H1 (cell line): ENCODE results near the gene OR1D2. TPM values are rescaled to one million over a fixed set of nuclear protein-coding genes. Genes with fewer than 3 reads are reported as not detected.

Experiments used
- CTCF ChIA-PET: fragments of 300-600 bp; sonication (Branson Sonifier 250); formaldehyde crosslinking; loops from one replicate; lab custom pipeline; 2021; ENCODE audit not compliant: partially characterized antibody; lab: Charles Lee
- POLR2A ChIA-PET: fragments of 300-600 bp; sonication (Branson Sonifier 250); formaldehyde crosslinking; loops from one replicate; lab custom pipeline; 2021; ENCODE audit warnings: inconsistent platforms; ENCODE audit not compliant: partially characterized antibody; lab: Charles Lee
- DNase-seq, 2 experiments: peaks; one replicate each; pipeline versions ENCODE4 v3.0.0 to v3.0.0-alpha.2; 2010 to 2022; ENCODE audit warnings: low spot score in 2 of 2, low read depth in 1 of 2, mixed read lengths in 1 of 2
- FAIRE-seq: peaks from 2 replicates; lab custom pipeline; 2011; peaks lifted over from hg19 to GRCh38; lab: Jason Lieb, UNC
- H2AFZ ChIP-seq: 2 replicates; pipeline ENCODE4 v1.8.1; 2012; ENCODE audit warnings: low read length, inconsistent platforms
- H2AK5ac ChIP-seq: 2 replicates; pipeline ENCODE4 v1.6.1; 2013; ENCODE audit warnings: low read depth, low read length
- H2BK120ac ChIP-seq: replicated peaks from 2 replicates; pipeline ENCODE3; 2013; ENCODE audit warnings: low read depth, low read length, inconsistent platforms
- H2BK12ac ChIP-seq: 2 replicates; pipeline ENCODE4 v1.6.1; 2013; ENCODE audit warnings: low read depth, low read length
- H2BK15ac ChIP-seq: 2 replicates; pipeline ENCODE4 v1.6.1; 2013; ENCODE audit warnings: low read length
- H2BK20ac ChIP-seq: 2 replicates; pipeline ENCODE4 v1.6.1; 2013; ENCODE audit warnings: low read length
- H2BK5ac ChIP-seq: 2 replicates; pipeline ENCODE4 v1.6.1; 2013; ENCODE audit warnings: low read depth, low read length
- H3K14ac ChIP-seq: 2 replicates; pipeline ENCODE4 v1.6.1; 2013; ENCODE audit warnings: inconsistent platforms; ENCODE audit not compliant: insufficient read length
- H3K18ac ChIP-seq: 2 replicates; pipeline ENCODE4 v1.6.1; 2013; ENCODE audit warnings: low read length; ENCODE audit errors: extremely low read depth
- H3K23ac ChIP-seq: 2 replicates; pipeline ENCODE4 v1.6.1; 2013; ENCODE audit warnings: inconsistent platforms; ENCODE audit not compliant: insufficient read length
- H3K23me2 ChIP-seq: 2 replicates; pipeline ENCODE4 v1.6.1; 2013; ENCODE audit warnings: low read depth, low read length
- H3K27ac ChIP-seq: 2 replicates; pipeline ENCODE4 v1.6.1; 2011; ENCODE audit warnings: low read depth, low read length, inconsistent platforms
- H3K27me3 ChIP-seq, 4 experiments: replicated peaks in 1 of 4; 1 replicate in 1 of 4; 2 replicates in 3 of 4; pipeline versions ENCODE4 v1.6.1 to v1.8.1; 2011 to 2013; ENCODE audit warnings: low read length in 3 of 4, mild to moderate bottlenecking in 3 of 4, inconsistent platforms in 2 of 4, mixed read lengths in 2 of 4, moderate library complexity in 1 of 4; ENCODE audit not compliant: control insufficient read depth in 3 of 4, insufficient read depth in 3 of 4; ENCODE audit errors: extremely low read depth in 1 of 4
- H3K36me3 ChIP-seq, 4 experiments: 2 replicates each; pipeline versions ENCODE4 v1.6.1 to v1.8.1; 2011 to 2013; ENCODE audit warnings: mild to moderate bottlenecking in 4 of 4, low read length in 3 of 4, moderate library complexity in 2 of 4, control low read depth in 1 of 4, inconsistent platforms in 1 of 4; ENCODE audit not compliant: insufficient read depth in 4 of 4, control insufficient read depth in 2 of 4
- H3K4ac ChIP-seq: replicated peaks from 2 replicates; pipeline ENCODE3; 2013; ENCODE audit warnings: low read length, low read depth, mixed read lengths, inconsistent platforms; ENCODE audit not compliant: insufficient read length
- H3K4me1 ChIP-seq, 4 experiments: replicated peaks in 1 of 4; 1 replicate in 1 of 4; 2 replicates in 3 of 4; pipeline versions ENCODE4 v1.6.1 to v1.8.1; 2011 to 2013; ENCODE audit warnings: low read length in 3 of 4, inconsistent platforms in 2 of 4, mixed read lengths in 1 of 4; ENCODE audit not compliant: insufficient read depth in 4 of 4, control insufficient read depth in 3 of 4
- H3K4me2 ChIP-seq, 2 experiments: 2 replicates each; pipeline versions ENCODE4 v1.6.1 to v1.8.1; 2011 to 2013; ENCODE audit warnings: low read depth in 2 of 2, low read length in 2 of 2, control low read depth in 1 of 2, inconsistent platforms in 1 of 2, mild to moderate bottlenecking in 1 of 2; ENCODE audit not compliant: insufficient read depth in 1 of 2
- H3K4me3 ChIP-seq, 4 experiments: fragments of 200-600, 300-600 bp in 1 of 4; sonication (generic), shearing (Covaris generic), sonication (Bioruptor Twin) in 1 of 4; 2 replicates each; pipeline versions ENCODE4 v1.5.1 to v1.8.1; 2011 to 2016; ENCODE audit warnings: low read length in 4 of 4, low read depth in 3 of 4, control low read depth in 2 of 4, inconsistent platforms in 2 of 4, mild to moderate bottlenecking in 2 of 4, mixed read lengths in 1 of 4, moderate library complexity in 1 of 4; ENCODE audit not compliant: insufficient read depth in 2 of 4; ENCODE audit errors: extremely low read depth in 1 of 4
- H3K56ac ChIP-seq: replicated peaks from 2 replicates; pipeline ENCODE3; 2013; ENCODE audit warnings: low read depth, mild to moderate bottlenecking, mixed read lengths, low read length, inconsistent platforms; ENCODE audit not compliant: insufficient read length
- H3K79me1 ChIP-seq: 2 replicates; pipeline ENCODE4 v1.6.1; 2013; ENCODE audit warnings: low read depth, low read length, control low read depth
- H3K79me2 ChIP-seq, 2 experiments: 2 replicates each; pipeline versions ENCODE4 v1.6.1 to v1.8.1; 2012 to 2013; ENCODE audit warnings: low read length in 2 of 2, mild to moderate bottlenecking in 2 of 2, inconsistent platforms in 1 of 2; ENCODE audit not compliant: insufficient read depth in 2 of 2, control insufficient read depth in 1 of 2
- H3K9ac ChIP-seq, 4 experiments: replicated peaks in 1 of 4; 1 replicate in 1 of 4; 2 replicates in 3 of 4; pipeline versions ENCODE4 v1.6.1 to v1.8.1; 2011 to 2013; ENCODE audit warnings: low read depth in 3 of 4, low read length in 3 of 4, control low read depth in 2 of 4, mild to moderate bottlenecking in 2 of 4, moderate library complexity in 2 of 4, inconsistent platforms in 1 of 4; ENCODE audit errors: extremely low read depth in 1 of 4
- H3K9me3 ChIP-seq, 2 experiments: 2 replicates each; pipeline versions ENCODE4 v1.6.1 to v1.8.1; 2012 to 2013; ENCODE audit warnings: mild to moderate bottlenecking in 2 of 2, moderate library complexity in 2 of 2, control low read depth in 1 of 2, inconsistent platforms in 1 of 2, low read depth in 1 of 2, low read length in 1 of 2, mixed read lengths in 1 of 2; ENCODE audit not compliant: insufficient read depth in 2 of 2
- H4K20me1 ChIP-seq, 2 experiments: replicated peaks in 1 of 2; 2 replicates each; pipeline versions ENCODE3 to v1.8.1; 2011 to 2013; ENCODE audit warnings: inconsistent platforms in 2 of 2, low read length in 2 of 2, mild to moderate bottlenecking in 1 of 2; ENCODE audit not compliant: insufficient read depth in 2 of 2, control insufficient read depth in 1 of 2
- H4K5ac ChIP-seq: 2 replicates; pipeline ENCODE4 v1.6.1; 2013; ENCODE audit warnings: low read length, low read depth, mixed read lengths, inconsistent platforms; ENCODE audit not compliant: insufficient read length
- H4K8ac ChIP-seq: 2 replicates; pipeline ENCODE4 v1.8.0; 2013; ENCODE audit warnings: mild to moderate bottlenecking, moderate library complexity, low read length, inconsistent platforms; ENCODE audit not compliant: insufficient read depth; ENCODE audit errors: extremely low read depth
- H4K91ac ChIP-seq: replicated peaks from 2 replicates; pipeline ENCODE3; 2013; ENCODE audit warnings: low read length, mixed read lengths, inconsistent platforms; ENCODE audit not compliant: insufficient read length
- BACH1 ChIP-seq: IDR thresholded peaks from 2 replicates; pipeline ENCODE4 v1.6.1; 2012; ENCODE audit warnings: low read length, improper control_type of control experiment
- EGR1 ChIP-seq: IDR thresholded peaks from 2 replicates; pipeline ENCODE4 v1.6.1; 2011; ENCODE audit warnings: low read depth, low read length, borderline replicate concordance
- FOSL1 ChIP-seq: IDR thresholded peaks from 2 replicates; pipeline ENCODE4 v1.6.1; 2011; ENCODE audit warnings: mild to moderate bottlenecking, low read depth, low read length, moderate library complexity; ENCODE audit not compliant: insufficient read depth
- GABPA ChIP-seq: IDR thresholded peaks from 2 replicates; pipeline ENCODE4 v1.6.1; 2011; ENCODE audit warnings: mild to moderate bottlenecking, low read length, moderate library complexity, borderline replicate concordance; ENCODE audit not compliant: insufficient read depth
- GTF2F1 ChIP-seq: IDR thresholded peaks from 2 replicates; pipeline ENCODE4 v1.6.1; 2012; ENCODE audit warnings: low read depth, low read length, improper control_type of control experiment, borderline replicate concordance
- POLR2AphosphoS5 ChIP-seq: IDR thresholded peaks from 2 replicates; pipeline ENCODE4 v1.6.1; 2011; ENCODE audit warnings: low read depth, low read length
- RXRA ChIP-seq: IDR thresholded peaks from 2 replicates; pipeline ENCODE4 v1.6.1; 2011; ENCODE audit warnings: low read depth, mild to moderate bottlenecking, low read length, moderate library complexity; ENCODE audit not compliant: insufficient read depth
- SP4 ChIP-seq: IDR thresholded peaks from 2 replicates; pipeline ENCODE4 v1.6.1; 2012; ENCODE audit warnings: low read length, inconsistent platforms
- SUZ12 ChIP-seq: fragments of 200-600 bp; sonication (generic); IDR thresholded peaks from 2 replicates; pipeline ENCODE4 v1.6.1; 2012; ENCODE audit warnings: mild to moderate bottlenecking, inconsistent platforms, low read length, moderate library complexity, mixed read lengths
- TEAD4 ChIP-seq: IDR thresholded peaks from 2 replicates; pipeline ENCODE4 v1.6.1; 2012; ENCODE audit warnings: low read depth, low read length, inconsistent platforms, mixed read lengths
- WGBS, 2 experiments: shearing (Covaris generic) in 1 of 2; methylation state at CpG; one replicate each; pipeline versions ENCODE4 v1.1.6 to v1.1.7; 2013 to 2015; ENCODE audit warnings: low lambda C conversion rate in 2 of 2, mixed read lengths in 2 of 2, inconsistent platforms in 1 of 2, low coverage in 1 of 2, missing lambda C conversion rate in 1 of 2; ENCODE audit not compliant: insufficient replicate concordance in 2 of 2, insufficient coverage in 1 of 2, insufficient read length in 1 of 2; ENCODE audit errors: extremely low coverage in 1 of 2, missing lambda C conversion rate in 1 of 2; 5-methylcytosine and 5-hydroxymethylcytosine counted together
- polyA plus RNA-seq, 7 experiments: library from polyadenylated mRNA; depleted of rRNA in 3 of 7; stranded (reverse) in 5 of 7; unstranded in 2 of 7; fragments of >200 nt in 5 of 7; fragments of 200-250 nt in 2 of 7; gene quantifications; 1 replicate in 5 of 7; 2 replicates in 1 of 7; 4 replicates in 1 of 7; pipeline versions ENCODE4 v1.2.1 to v1.2.3, GENCODE V29; 2011 to 2013; ENCODE audit warnings: missing spikeins in 2 of 7, mixed read lengths in 2 of 7
- total RNA-seq: library from RNA; stranded (reverse); fragmentation: NEBNext Ultra II Directional; extraction: Animal tissue kit (Norgen Biotek cat#: 25700); gene quantifications from 2 replicates; pipeline ENCODE4 v1.2.1, GENCODE V29; 2021
- TF ChIP-seq, protein P1 (sequence below): IDR thresholded peaks from 2 replicates; pipeline ENCODE4 v1.6.1; 2011; ENCODE audit warnings: low read depth, mild to moderate bottlenecking, low read length; ENCODE audit not compliant: insufficient read depth

The OR1D2 gene
- total and polyA plus RNA-seq, 2 of the 8 experiments (the other 6 are each of a cell fraction or from before 2014, with no cell fraction given): not detected

DNA sequence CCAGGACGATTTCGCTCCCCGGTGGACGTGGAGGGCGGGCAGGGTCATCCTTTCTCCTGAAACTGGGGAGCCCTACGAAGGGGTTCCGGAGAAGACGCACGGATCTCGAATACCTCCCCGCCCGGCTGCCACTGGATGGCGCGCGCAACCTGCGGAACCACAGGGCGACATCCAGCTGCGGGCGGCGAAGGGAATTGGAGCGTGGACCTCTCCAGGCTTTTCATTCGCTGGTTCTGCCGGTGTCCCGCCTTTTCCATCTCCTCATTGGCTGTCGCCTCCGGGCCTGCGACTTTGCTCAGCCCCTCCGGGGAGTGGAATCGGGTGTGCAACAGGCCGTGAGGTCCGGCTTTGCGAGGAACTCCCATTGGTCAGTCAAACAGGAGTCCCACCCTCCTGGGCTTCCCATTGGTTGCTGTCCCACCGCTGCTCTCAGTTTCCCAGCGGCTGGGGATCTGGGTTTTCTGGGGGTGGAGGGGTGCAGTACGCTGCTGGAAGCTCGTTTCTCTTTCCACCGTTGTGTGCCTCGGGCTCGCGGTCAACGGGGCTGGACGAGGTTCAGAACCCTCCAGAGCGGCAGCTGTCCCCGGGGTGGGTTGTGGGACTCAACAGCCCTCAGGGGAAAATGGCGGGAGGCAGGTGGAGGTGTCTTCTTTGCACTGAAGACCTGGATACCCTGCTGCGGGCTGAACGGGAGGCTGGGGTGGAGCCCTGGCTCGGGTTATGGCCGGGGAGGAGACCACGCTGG lies 55.3 kb downstream of the OR1D2 start:
- H3K4ac ChIP-seq: no peak overlapping the region
- H3K9ac ChIP-seq: peak overlapping the region in 3 of 4 experiments; percentile 50 to 75 (median 72); a peak in 6 of 7 replicates
- H2BK12ac ChIP-seq: no peak overlapping the region
- H3K9me3 ChIP-seq: peaks cover 5 to 6% of the 10 kb centered on the region in 2 experiments
- no peaks in the 10 kb centered on the region for H3K23me2 ChIP-seq
- no peaks in the 10 kb centered on the region for H4K20me1 ChIP-seq
- H2BK15ac ChIP-seq: 0 out of 2 replicates have a peak overlapping the region, but pooled peaks have one; percentile 81
- POLR2A ChIA-PET: interaction anchor here (0.9 to 1.3 kb wide), 2 partner anchors 17 to 323 kb away, joined by 3 read pairs; no protein-coding TSS in a partner anchor
- no peaks in the 10 kb centered on the region for H3K36me3 ChIP-seq
- FAIRE-seq (peak; percentile 57), DNase-seq (peak; percentile 96 to 97)
- no peaks in the 10 kb centered on the region for H3K79me1 ChIP-seq
- no peak overlapping the region for H4K91ac ChIP-seq
- 5% methylated on average over 32 of the region's 50 CpGs; no CpG with 5 or more reads in 1 of the 2 experiments for WGBS, 2 experiments
- H4K8ac ChIP-seq: peak overlapping the region; percentile 97
- H4K5ac ChIP-seq: peak overlapping the region; percentile 84
- CTCF ChIA-PET: interaction anchor here (0.7 to 1.6 kb wide), 11 partner anchors 8 to 629 kb away, joined by 3 to 6 read pairs (median 3); no protein-coding TSS in a partner anchor
- no peak overlapping the region for H2BK120ac ChIP-seq
- no peak overlapping the region for H3K23ac ChIP-seq
- peak overlapping the region; percentile 29 to 83 for H3K4me2 ChIP-seq
- H3K4me1 ChIP-seq: no peaks in the 10 kb centered on the region; a peak in 1 of 7 replicates
- peak overlapping the region; percentile 27; the same call in 1 of the 2 replicates for H3K18ac ChIP-seq
- H2BK20ac ChIP-seq: no peak overlapping the region
- peak overlapping the region; percentile 90 for H2AFZ ChIP-seq
- peak overlapping the region; percentile 80 for H3K56ac ChIP-seq
- H3K79me2 ChIP-seq: no peaks in the 10 kb centered on the region
- H2AK5ac ChIP-seq: no peak overlapping the region
- no peaks in the 10 kb centered on the region for H3K27me3 ChIP-seq
- peak overlapping the region; percentile 50 to 77 (median 69) for H3K4me3 ChIP-seq
- no peak overlapping the region for H3K14ac ChIP-seq
- peak overlapping the region; percentile 78 for H3K27ac ChIP-seq
- peak overlapping the region; percentile 84 for H2BK5ac ChIP-seq
- TF ChIP-seq RXRA (no peak), FOSL1 (no peak), TEAD4 (peak; percentile 69; the same call in 1 of the 2 replicates), BACH1 (no peak), POLR2AphosphoS5 (peak; percentile 28; the same call in 1 of the 2 replicates), SUZ12 (no peak), GTF2F1 (no peak), SP4 (peak; percentile 71; the same call in 1 of the 2 replicates), GABPA (no peak; the same call in 1 of the 2 replicates), EGR1 (no peak)
- TF ChIP-seq, protein P1, sequence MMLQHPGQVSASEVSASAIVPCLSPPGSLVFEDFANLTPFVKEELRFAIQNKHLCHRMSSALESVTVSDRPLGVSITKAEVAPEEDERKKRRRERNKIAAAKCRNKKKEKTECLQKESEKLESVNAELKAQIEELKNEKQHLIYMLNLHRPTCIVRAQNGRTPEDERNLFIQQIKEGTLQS: no peak
